ENCODE data around the gene GLUD2.
"Not testable (repeated sequence)": the region's sequence is repeated elsewhere in the genome, so short reads cannot be mapped to it uniquely, and the experiment has no call there.

Gene GLUD2

DNA sequence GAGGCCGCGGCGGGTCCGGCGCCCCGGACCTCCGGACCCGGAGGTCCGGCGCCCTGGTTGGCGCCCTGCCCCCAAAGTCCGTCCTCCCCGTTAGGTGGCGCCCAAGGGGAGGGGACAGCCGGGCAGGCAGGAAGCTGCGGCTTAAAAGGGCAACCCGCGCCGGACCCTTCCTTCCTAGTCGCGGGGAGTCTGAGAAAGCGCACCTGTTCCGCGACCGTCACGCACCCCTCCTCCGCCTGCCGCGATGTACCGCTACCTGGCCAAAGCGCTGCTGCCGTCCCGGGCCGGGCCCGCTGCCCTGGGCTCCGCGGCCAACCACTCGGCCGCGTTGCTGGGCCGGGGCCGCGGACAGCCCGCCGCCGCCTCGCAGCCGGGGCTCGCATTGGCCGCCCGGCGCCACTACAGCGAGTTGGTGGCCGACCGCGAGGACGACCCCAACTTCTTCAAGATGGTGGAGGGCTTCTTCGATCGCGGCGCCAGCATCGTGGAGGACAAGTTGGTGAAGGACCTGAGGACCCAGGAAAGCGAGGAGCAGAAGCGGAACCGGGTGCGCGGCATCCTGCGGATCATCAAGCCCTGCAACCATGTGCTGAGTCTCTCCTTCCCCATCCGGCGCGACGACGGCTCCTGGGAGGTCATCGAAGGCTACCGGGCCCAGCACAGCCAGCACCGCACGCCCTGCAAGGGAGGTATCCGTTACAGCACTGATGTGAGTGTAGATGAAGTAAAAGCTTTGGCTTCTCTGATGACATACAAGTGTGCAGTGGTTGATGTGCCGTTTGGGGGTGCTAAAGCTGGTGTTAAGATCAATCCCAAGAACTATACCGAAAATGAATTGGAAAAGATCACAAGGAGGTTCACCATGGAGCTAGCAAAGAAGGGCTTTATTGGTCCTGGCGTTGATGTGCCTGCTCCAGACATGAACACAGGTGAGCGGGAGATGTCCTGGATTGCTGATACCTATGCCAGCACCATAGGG lies at the start of gene GLUD2:
GLUD2 (plus strand) TSS at position 170 of the 979 bp plus-strand sequence; CDS start at position 245, 75 bp downstream.
- not testable (repeated sequence) for DNase-seq (ENCODE audit: low read depth, low spot score)

DNA sequence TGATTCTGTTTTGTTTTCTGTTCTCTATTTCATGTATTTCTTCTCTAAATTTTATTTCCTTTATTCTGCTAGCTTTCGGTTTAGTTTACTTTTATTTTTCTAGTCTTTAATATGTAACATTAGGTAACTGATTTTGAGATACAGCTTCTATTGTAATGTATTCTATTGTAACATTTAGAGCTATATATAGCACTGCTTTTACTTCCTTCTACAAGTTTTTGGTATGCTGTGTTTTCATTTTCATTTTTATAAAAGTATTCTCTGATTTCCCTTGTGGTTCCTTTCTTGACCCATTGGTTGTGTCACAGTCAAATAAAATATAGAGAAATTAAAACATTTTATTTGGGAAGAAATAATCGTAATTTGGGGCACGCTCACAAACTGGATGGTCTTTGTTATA lies 48.0 kb upstream of the GLUD2 start:
- DNase-seq (ENCODE audit: low read depth, low spot score) = no peak

DNA sequence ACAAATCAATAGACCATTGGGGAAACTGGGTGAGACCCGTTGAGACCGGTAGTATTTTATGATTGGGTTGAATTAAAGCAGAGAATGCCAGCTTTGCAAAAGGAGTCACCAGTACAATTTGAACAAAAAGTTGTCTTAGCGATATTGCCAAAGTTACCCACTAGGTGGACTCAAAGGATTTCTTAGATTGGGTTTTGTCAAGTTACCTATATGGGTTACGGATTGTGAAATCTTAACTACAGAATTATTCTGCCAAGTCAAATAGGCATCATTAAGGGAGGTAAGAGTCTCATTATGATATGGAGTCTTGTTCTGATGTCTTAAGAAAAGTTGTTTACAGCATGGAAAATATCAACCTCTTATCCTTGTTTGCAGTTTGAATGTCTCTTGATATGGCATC lies 46.8 kb upstream of the GLUD2 start:
- DNase-seq (ENCODE audit: low read depth, low spot score) = no peak

DNA sequence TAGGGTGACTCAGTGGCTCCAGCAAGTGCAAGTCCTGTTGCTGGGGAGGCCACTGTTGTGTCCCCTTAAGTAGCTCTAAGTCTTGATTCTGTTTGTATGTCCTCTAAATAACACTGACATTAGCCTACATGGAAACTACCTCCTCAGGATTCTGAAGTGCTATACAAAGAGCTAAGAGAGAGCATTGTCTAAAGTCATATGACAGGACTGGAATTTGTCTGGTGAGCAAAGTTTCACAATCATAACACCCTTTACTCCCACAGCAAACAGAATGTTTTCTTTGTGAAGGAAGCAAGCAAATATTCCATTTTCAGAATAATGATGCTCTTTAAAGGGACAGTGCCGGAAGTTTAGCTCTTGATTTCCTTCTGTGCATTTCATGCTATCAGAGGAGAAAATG lies 38.5 kb upstream of the GLUD2 start:
- DNase-seq (ENCODE audit: low read depth, low spot score) = no peak

DNA sequence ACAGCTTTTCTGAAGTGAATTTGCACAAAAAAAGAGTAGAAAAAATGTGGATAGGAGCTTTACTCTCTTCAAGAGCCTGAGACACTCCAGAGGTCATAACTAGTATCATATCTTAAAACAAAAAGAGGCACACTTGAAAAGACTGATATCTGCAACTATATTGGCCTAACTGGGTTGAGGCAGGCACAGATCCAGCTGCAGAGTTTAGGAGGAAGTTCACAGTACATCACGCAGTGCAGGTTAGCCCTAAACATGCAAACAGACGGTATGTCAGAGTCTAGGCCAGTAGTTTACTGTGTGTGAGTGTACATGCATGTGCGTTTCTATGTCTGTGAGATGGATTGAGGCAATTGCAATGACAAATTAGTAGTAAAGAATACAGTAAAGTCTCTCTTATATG lies 37.6 kb upstream of the GLUD2 start:
- no peak for DNase-seq (ENCODE audit: low read depth, low spot score)

DNA sequence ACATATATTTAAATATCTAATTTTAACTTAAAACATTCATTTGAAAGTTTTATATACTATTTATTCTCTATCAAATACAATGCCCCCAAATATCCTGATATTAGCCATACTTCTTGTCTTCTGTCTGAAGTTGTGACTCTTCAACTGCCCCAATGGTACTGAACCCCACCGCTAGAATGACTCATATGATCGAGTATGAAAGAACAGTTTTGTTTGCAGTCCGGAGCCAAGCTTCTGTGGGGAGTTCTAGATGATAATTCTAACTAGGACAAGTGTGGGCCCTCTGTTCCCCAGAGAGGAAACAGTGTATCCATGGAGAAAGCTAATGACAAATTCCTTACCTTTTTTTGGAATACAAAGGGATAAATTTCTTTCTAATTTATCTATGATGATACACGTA lies 37.2 kb upstream of the GLUD2 start:
- DNase-seq (ENCODE audit: low read depth, low spot score) = no peak

DNA sequence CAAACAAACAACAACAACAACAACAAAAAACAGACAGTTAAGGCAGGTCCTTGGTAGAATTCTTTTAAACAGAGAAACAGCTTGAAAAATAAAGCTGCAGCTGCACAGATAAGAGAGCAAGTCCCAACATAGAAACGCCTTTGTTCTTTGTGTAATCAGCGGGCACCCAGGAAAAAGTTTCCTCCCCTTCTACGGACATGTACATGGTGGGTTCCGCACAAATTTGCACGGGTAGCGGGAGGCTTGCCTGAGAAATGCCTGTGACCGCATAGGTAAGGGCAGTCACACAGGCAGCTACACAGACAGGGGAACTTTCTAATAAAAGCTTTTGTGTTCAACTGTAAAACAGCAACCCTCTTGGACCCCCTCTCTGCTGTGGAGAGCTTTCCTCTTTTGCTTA lies 36.2 kb upstream of the GLUD2 start:
- no peak for DNase-seq (ENCODE audit: low read depth, low spot score)

DNA sequence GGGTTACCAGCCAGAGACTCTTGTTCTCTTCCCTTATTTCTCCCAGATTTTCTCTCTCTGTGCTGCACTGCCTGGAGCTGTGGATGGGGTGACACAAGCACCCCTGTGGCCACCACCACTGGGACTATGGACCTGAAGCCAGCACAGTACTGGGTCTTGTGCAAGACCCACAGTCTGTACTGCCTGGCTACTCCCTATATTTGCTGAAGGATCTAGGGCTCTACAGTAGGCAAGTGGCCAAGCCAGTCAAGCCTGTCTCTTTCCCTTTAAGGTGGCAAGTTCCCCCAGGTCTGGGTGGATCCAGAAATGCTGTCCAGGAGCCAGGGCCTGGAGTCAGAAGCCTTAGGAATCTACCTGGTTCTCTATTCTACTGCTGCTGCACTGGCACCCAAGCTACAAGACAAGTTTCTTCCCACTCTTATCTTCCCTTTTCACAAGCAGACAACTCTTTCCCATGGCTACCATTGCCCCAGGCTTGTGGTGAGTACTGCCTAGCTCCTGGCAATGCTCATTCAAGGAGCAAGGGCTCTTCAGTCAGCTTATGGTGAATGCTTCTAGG lies 33.4 kb upstream of the GLUD2 start:
- no peak for DNase-seq (ENCODE audit: low read depth, low spot score)

DNA sequence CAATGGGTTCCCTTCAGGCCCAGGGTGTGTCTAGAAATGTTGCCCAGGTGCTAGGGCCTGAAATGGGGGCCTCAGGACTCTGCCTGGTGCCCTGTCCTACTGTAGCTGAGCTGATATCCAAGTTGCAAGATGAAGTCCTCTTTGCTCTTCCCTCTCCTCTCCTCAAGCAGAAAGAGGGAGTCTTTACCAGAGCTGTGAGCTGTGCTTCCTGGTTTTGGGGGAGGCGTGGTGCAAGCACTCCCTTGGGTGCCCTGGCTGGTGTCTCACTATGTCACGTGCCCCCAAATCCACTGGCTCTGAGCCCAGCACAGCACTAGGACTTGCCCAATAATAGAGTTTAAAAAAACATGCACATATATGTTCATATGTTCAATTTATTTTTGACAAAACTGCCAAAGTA lies 32.6 kb upstream of the GLUD2 start:
- no peak for DNase-seq (ENCODE audit: low read depth, low spot score)

DNA sequence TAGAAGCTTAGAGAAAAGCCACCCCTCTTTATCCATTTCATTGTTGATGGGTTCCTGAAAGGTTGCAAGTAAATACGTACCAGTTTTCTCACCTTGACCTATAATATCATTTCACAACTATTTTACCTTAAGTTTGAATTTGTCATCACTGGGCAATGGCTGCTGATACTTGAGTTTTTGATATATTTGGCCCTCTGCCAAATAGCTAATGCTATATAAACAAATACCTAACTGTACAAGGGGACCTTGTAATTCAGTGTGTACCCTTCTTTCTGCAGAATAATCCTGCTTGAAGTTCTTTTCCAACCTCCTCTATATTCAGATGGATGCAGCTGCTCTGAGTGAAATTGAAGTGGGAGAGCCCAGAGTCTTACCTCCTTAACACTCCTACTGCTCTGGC lies 19.0 kb upstream of the GLUD2 start:
- DNase-seq (ENCODE audit: low read depth, low spot score) = no peak

DNA sequence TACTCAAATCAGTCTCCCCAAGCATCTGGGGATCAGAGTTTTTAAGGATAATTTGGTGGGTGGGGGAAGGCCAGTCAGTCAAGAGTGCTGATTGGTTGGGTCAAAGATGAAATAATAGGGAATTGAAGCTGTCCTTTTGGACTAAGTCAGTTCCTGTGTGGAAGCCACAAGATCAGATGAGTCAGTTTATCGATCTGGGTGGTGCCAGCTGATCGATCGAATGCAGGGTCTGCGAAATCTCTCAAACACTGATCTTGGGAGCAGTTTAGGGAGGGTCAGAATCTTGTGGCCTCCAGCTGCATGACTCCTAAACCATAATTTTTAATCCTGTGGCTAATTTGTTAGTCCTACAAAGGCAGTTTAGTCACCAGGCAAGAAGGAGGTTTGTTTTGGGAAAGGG lies 17.3 kb upstream of the GLUD2 start:
- no peak for DNase-seq (ENCODE audit: low read depth, low spot score)

DNA sequence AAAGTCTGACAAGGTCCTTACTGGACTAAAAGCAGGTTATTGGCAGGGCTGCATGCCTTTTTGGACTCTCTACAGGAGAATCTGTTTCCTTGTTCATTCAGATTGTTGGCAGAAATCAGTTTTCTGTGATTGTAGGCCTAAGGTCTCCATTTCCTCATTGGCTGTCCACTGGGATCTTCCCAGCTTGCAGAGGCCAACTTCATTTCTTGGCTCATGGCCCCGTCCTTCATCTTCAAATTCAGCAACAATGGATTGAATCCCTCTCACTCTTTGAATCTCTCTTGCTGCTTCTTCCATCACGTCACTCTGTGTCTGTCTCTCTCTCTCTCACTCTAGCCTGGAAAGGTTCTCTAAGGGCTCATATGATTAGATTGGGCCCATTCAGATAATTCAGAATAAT lies 14.9 kb upstream of the GLUD2 start:
- no peak for DNase-seq (ENCODE audit: low read depth, low spot score)

DNA sequence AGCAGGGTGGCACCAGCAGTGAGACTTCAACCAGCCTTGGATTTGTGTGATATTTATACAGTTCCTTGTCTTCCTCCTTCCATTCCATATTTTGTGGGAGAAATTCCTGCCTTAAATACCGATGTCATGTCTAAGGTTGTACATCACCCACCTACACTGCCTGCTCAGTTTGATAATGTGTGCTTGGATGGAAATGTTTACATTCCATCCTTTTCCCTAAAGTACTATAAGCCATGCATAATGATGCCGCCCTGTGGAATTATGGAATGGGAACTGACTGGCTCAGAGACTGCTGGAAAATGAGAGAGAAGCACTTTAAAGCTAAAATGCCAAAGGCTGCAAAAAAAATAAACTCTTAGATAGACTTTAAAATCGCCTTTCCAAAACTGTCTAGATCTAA lies 11.3 kb upstream of the GLUD2 start:
- no peak for DNase-seq (ENCODE audit: low read depth, low spot score)

DNA sequence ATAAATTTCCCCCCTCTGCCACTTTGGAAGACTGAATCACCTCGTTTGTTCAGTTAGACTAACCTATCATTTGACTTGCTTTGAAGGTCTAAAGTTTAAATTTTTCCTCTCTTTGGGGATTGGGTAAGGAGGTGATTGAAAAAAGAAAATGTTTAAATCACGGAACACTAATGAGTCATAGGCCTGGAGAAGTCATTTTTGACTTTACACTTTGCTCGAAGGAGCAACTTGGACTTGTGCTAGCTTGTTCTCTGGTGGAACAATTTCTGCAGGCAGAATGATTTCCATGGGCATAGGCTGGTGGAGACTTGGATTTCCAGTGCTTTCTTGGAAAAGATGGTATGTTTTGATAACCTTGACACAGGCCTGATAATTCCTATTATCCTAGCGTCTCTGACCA lies 10.5 kb upstream of the GLUD2 start:
- DNase-seq (ENCODE audit: low read depth, low spot score) = no peak

DNA sequence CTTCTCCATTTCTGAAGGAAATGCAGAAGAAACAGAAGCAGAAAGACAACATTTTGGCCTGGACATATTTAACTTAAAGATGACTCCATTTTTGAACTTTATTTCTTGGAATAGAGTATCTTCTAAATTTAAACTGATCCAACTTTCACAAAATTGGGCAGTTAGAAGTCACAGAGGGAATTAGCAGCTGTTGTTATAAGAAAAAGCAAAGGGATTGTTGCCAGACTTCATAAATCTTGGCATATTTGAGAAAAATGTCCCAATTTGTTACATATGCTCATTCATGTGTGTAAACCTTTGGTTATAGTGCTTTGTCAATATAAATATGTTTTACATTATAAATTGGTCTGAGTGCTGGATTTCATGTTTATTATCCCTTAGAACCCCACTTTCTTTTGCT lies 3.4 kb downstream of the GLUD2 start:
- no peak for DNase-seq (ENCODE audit: low read depth, low spot score)

DNA sequence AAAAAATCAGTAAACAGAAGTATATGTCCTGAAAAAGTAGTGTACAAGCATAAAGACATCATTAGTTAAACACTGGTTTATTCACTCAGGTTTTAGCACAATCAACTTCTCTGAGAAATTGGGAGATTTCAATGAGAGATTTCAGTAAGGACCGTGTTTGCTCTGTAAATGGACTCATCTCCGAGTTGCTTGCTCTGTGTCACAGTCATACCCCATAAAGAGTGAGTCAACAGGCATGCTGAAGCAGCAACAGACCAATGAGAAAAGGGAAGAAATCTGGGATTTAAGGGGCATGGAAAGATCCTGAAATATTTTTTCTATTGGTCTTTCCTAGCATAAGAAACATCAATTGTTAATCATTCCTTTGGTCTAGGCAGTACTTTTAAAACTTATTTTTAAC lies 4.7 kb downstream of the GLUD2 start:
- DNase-seq (ENCODE audit: low read depth, low spot score) = no peak

DNA sequence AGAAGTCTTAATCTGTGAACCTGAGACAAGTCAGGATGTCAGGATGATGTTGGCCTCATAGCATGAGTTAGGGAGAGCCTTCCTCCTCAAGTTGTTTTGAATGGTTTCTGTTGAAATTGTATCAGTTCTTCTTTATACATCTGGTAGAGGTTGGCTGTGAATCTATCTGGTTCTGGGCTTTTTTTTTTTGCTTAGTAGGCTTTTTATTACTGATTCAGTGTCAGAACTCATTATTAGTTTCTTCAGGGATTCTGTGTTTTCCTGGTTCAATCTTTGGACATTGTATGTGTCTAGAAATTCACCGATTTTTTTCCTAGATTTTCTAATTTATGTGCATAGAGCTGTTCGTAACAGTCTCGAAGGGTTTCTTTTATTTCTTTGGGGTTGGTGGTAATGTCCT lies 14.9 kb downstream of the GLUD2 start:
- DNase-seq (ENCODE audit: low read depth, low spot score) = no peak

DNA sequence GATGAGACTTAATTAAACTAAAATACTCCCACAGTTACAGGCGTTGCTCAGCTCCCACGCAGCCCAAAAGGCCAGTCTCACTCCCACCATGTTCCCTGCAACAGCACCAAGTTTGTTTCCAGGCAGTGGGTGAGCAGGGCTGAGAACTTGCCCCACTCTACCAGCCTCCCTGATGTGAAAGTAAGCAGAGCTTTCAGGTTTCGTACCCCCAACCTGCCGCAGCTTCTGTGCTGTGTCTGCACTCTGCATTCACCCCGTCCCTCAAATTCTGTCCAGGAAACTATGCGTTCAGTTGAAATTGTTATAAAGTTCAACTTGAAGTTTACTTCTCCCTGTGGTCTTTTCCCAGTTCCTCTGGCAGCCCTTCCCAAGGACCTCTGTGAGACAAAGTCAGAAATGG lies 17.2 kb downstream of the GLUD2 start:
- DNase-seq (ENCODE audit: low read depth, low spot score) = no peak

DNA sequence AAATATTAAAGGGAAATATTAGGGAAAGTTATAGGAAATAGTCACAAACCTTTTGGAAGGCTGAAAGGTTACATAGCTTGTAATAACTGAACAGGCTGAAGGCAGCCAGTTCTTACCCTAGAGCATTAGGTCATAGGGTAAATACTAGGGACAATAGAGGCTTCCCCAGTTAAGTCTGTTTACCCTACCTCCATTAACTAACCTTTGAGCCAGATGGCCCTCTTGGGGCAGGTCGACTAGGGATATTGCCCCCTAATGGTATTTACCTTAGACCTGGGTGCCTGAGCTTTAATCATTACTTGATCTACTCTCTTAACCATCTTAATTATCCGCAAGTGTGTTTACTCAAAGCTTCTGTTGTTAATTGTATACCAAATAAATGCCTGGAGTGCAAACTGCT lies 36.8 kb downstream of the GLUD2 start:
- DNase-seq (ENCODE audit: low read depth, low spot score) = not testable (repeated sequence)

DNA sequence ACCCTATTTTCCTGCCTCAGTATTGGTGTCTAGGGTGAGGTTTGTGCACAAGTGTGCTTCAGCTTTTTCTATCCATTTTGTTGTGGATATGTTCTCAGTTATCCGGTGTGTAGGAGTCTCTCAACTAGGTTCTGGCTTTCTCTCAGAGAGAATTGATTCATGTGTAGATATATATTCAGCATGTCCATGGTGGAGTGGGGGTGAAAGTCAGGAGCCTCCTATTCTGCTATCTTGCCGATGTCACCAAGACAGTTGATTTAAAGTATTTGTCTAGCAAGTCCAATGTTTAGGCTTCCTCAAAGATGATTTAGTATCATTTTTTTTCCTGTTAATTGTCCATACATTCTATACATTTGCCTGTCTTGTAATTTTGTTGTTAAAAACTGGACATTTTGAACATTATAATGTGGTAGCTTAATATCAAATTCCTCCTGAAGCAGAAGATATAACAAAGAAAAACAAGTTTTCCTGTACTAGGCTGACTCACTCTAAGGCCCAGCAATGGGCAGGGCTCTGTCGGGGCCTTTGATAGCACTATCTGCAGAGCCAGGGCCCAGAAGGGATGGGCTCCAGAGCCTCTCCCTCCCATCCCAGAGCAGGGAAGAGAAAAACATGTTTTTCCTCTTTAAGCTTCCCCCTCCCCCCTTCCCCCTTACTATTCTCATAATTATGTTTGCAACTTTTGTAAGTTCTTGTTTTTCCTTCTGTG lies 37.6 kb downstream of the GLUD2 start:
- no peak for DNase-seq (ENCODE audit: low read depth, low spot score)

DNA sequence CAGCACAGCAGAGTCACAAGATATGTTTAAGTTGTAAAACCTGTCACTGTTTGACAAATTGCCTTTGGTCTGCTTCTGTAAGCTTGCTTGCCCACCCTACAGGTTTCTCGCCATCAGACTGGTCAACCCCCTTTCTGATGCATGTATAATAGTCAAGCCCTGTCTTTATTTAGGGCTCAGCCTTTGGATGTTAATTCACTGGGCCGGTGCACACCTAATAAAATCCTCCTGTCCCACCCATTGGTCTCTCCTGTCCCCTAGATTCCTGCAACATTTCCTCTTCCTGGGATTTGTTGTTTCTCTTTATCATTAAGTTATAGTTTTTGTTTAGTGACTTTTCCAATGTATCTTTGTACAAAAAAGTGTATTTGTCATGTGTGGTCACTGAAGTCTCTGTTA lies 38.2 kb downstream of the GLUD2 start:
- DNase-seq (ENCODE audit: low read depth, low spot score) = no peak

DNA sequence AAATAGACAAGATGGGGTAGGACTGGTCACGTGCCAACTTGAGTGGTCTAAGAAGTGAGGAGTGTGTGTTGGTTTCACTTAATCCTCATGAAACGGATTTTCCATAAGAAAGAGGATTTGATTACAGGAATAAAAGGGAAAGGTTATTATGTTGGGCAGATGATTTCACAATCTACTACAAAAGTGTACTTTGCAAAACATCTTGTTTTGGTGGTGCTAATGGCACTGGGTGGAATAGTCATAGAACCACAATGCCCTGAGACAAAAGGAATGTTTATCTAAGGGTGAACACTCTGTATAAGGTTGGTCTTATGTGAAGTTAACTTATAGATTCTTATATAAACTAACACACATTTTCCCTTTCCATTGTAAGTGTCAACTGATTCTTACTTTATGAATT lies 45.6 kb downstream of the GLUD2 start:
- no peak for DNase-seq (ENCODE audit: low read depth, low spot score)
